HG03520 (cell line): ENCODE results near the gene ITIH6.
"Not testable (repeated sequence)": the region's sequence is repeated elsewhere in the genome, so short reads cannot be mapped to it uniquely, and the experiment has no call there.

Source experiments
- ATAC-seq: cut with Tn5 transposase; IDR thresholded peaks from one replicate; pipeline ENCODE4 v1.9.1; 2021; ENCODE audit warnings: mild to moderate bottlenecking, moderate library complexity; ENCODE audit not compliant: unreplicated experiment

Gene ITIH6

GRCh38 chrX:54798137-54798536, at the start of gene ITIH6:
Gene ITIH6 (minus strand): TSS chrX:54798255. CDS start chrX:54798210, 45 bp downstream.
- ATAC-seq: no peak

GRCh38 chrX:54847700-54848099, 49.6 kb upstream of the ITIH6 start:
- ATAC-seq: not testable (repeated sequence)

GRCh38 chrX:54843050-54843449, 45.0 kb upstream of the ITIH6 start:
- ATAC-seq: no peak

GRCh38 chrX:54842607-54843006, 44.6 kb upstream of the ITIH6 start:
- no peak for ATAC-seq

- not testable (repeated sequence) for ATAC-seq
Observed at GRCh38 chrX:54841184-54841874, 43.3 kb upstream of the ITIH6 start.

GRCh38 chrX:54838583-54838982, 40.5 kb upstream of the ITIH6 start:
- ATAC-seq: no peak

GRCh38 chrX:54826598-54826997, 28.5 kb upstream of the ITIH6 start:
- no peak for ATAC-seq

- ATAC-seq: no peak
Observed at GRCh38 chrX:54825716-54826438, 27.8 kb upstream of the ITIH6 start.

- ATAC-seq: no peak
Observed at GRCh38 chrX:54824722-54825121, 26.7 kb upstream of the ITIH6 start.

- ATAC-seq: no peak
Observed at GRCh38 chrX:54824195-54824594, 26.1 kb upstream of the ITIH6 start.

- no peak for ATAC-seq
Observed at GRCh38 chrX:54821310-54821709, 23.3 kb upstream of the ITIH6 start.

- no peak for ATAC-seq
Observed at GRCh38 chrX:54820737-54821136, 22.7 kb upstream of the ITIH6 start.

- ATAC-seq: no peak
Observed at GRCh38 chrX:54819201-54819600, 21.1 kb upstream of the ITIH6 start.

- ATAC-seq: no peak
Observed at GRCh38 chrX:54818221-54818620, 20.2 kb upstream of the ITIH6 start.

GRCh38 chrX:54817220-54817820, 19.3 kb upstream of the ITIH6 start:
- ATAC-seq: no peak

- no peak for ATAC-seq
Observed at GRCh38 chrX:54812306-54812705, 14.3 kb upstream of the ITIH6 start.

- no peak for ATAC-seq
Observed at GRCh38 chrX:54811301-54811885, 13.3 kb upstream of the ITIH6 start.

GRCh38 chrX:54810532-54810931, 12.5 kb upstream of the ITIH6 start:
- ATAC-seq: no peak

- peak; percentile 81 for ATAC-seq
Observed at GRCh38 chrX:54808605-54809483, 10.8 kb upstream of the ITIH6 start.

GRCh38 chrX:54808109-54808604, 10.1 kb upstream of the ITIH6 start:
- ATAC-seq: peak; percentile 14
